Renal cortical epithelial cell (primary cell): Measurements from ENCODE around the gene APC. TPM values are rescaled to one million over a fixed set of nuclear protein-coding genes. Genes with fewer than 3 reads are reported as not detected.
A peak's percentile ranks its signal among the peaks of the same experiment; 100 is the strongest.
"Not testable (repeated sequence)": the region's sequence is repeated elsewhere in the genome, so short reads cannot be mapped to it uniquely, and the experiment has no call there.

Experiments
- DNase-seq: peaks from one replicate; pipeline ENCODE4 v3.0.0-alpha.2; 2011; ENCODE audit warnings: low read depth
- total RNA-seq: library from RNA; depleted of rRNA; stranded (reverse); fragments of >200 nt; gene quantifications from 2 replicates; pipeline ENCODE4 v1.2.3, GENCODE V29; 2014

APC gene
- total RNA-seq, 1 donor from 2014 or later: 95.3 TPM

- peak; percentile 19 for DNase-seq
Observed at GRCh38 chr5:112857866-112858265, 120.2 kb downstream of the APC start.

GRCh38 chr5:112860571-112860928 lies 122.9 kb downstream of the APC start:
- DNase-seq: not testable (repeated sequence)

- peak; percentile 97 for DNase-seq
Observed at GRCh38 chr5:112860929-112861637, 123.4 kb downstream of the APC start, which contains the start of gene SRP19. Gene SRP19 (plus strand): TSS chr5:112861287. CDS start chr5:112861377, 90 bp downstream.

- DNase-seq: no peak
Observed at GRCh38 chr5:112861638-112861985, 123.9 kb downstream of the APC start.

- no peak for DNase-seq
Observed at GRCh38 chr5:112862085-112862484, 124.4 kb downstream of the APC start.

GRCh38 chr5:112863549-112863948 lies 125.9 kb downstream of the APC start:
- no peak for DNase-seq

GRCh38 chr5:112865128-112865527 lies 127.4 kb downstream of the APC start:
- no peak for DNase-seq

GRCh38 chr5:112866739-112867138 lies 129.1 kb downstream of the APC start:
- DNase-seq: no peak

- DNase-seq: no peak
Observed at GRCh38 chr5:112867411-112867810, 129.7 kb downstream of the APC start.

GRCh38 chr5:112869948-112870347 lies 132.3 kb downstream of the APC start:
- no peak for DNase-seq

GRCh38 chr5:112870966-112871365 lies 133.3 kb downstream of the APC start:
- DNase-seq: no peak

GRCh38 chr5:112876362-112876761 lies 138.7 kb downstream of the APC start:
- no peak for DNase-seq

- no peak for DNase-seq
Observed at GRCh38 chr5:112878101-112878500, 140.4 kb downstream of the APC start.

- peak; percentile 74 for DNase-seq
Observed at GRCh38 chr5:112878760-112879159, 141.1 kb downstream of the APC start.

- DNase-seq: no peak
Observed at GRCh38 chr5:112880219-112880964, 142.7 kb downstream of the APC start.

GRCh38 chr5:112883192-112883591 lies 145.5 kb downstream of the APC start:
- DNase-seq: no peak

GRCh38 chr5:112885001-112885400 lies 147.3 kb downstream of the APC start:
- DNase-seq: no peak

- DNase-seq: no peak
Observed at GRCh38 chr5:112886975-112887374, 149.3 kb downstream of the APC start.

GRCh38 chr5:112892066-112892465 lies 154.4 kb downstream of the APC start:
- DNase-seq: not testable (repeated sequence)

- no peak for DNase-seq
Observed at GRCh38 chr5:112892776-112893175, 155.1 kb downstream of the APC start.

- no peak for DNase-seq
Observed at GRCh38 chr5:112895682-112896081, 158.0 kb downstream of the APC start.
